ENCODE results near the gene UBE3B. TPM values are rescaled to one million over a fixed set of nuclear protein-coding genes. Genes with fewer than 3 reads are reported as not detected.

UBE3B gene
- total RNA-seq, 1 experiment from 2014 or later, result 29.3 TPM

DNA sequence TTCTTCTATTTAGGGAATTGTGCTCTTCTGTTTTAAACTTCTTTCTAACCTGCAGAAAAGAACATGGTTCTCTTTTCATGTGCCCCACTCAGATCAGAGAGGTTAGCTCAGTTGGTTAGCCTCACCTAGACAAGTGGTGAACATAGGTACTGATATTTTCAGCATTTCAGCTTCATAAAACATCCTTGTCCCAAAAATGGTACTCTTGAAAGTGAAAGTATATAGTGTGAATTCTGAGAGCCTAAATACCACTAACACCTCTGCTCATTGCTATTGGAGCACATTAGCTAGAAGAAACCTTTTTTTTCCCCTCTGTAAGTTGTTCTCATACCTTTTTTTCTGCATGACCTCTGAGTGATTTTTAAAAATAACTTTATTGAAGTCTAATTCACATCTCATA is 17.6 kb downstream of the UBE3B start:
- no peak overlapping the region for H3K4me3 Mint-ChIP-seq
- DNase-seq (ENCODE audit: low spot score), result no peak
- CTCF ChIA-PET, result interaction anchor here (0.8 kb wide), 1 partner anchor 24 kb away, joined by 4 read pairs; no protein-coding TSS in a partner anchor

GRCh38 chr12:109496306-109496705 is 18.9 kb downstream of the UBE3B start:
- Mint-ChIP-seq H3K4me3 (no peak overlapping the region), H3K4me1 (no peaks in the 10 kb centered on the region)

More for the DNA sequence above, 17.6 kb downstream of the UBE3B start:
- POLR2A ChIA-PET, result no interaction called here
- H3K36me3 Mint-ChIP-seq, result peaks cover 67% of the 10 kb centered on the region
- H3K4me1 Mint-ChIP-seq, result no peaks in the 10 kb centered on the region
- no peak for ATAC-seq
- no peaks in the 10 kb centered on the region for H3K27me3 Mint-ChIP-seq (ENCODE audit: low read depth)
- H3K27ac Mint-ChIP-seq, result no peak overlapping the region
- H3K9me3 Mint-ChIP-seq, result peaks cover 26% of the 10 kb centered on the region
- no peak for TF ChIP-seq ZNF263 (CRISPR knock-in tag; IDR thresholded peaks at IDR 0.05; ENCODE audit: low read depth)
- no peak for TF ChIP-seq GTF2I (CRISPR knock-in tag; conservative IDR thresholded peaks at IDR 0.05)
- no peak for TF ChIP-seq ELF4 (CRISPR knock-in tag; IDR thresholded peaks at IDR 0.05; ENCODE audit: low read depth)
- TF ChIP-seq NFYB (CRISPR knock-in tag; conservative IDR thresholded peaks at IDR 0.05; ENCODE audit: low read depth), result no peak
- TF ChIP-seq SP1 (CRISPR knock-in tag; conservative IDR thresholded peaks at IDR 0.05), result no peak
- TF ChIP-seq ZMAT4 (CRISPR knock-in tag; IDR thresholded peaks at IDR 0.05), result no peak
- TF ChIP-seq TP53 (CRISPR knock-in tag; IDR thresholded peaks at IDR 0.05), result no peak
- no peak for TF ChIP-seq JUN (CRISPR knock-in tag; IDR thresholded peaks at IDR 0.05)

DNA sequence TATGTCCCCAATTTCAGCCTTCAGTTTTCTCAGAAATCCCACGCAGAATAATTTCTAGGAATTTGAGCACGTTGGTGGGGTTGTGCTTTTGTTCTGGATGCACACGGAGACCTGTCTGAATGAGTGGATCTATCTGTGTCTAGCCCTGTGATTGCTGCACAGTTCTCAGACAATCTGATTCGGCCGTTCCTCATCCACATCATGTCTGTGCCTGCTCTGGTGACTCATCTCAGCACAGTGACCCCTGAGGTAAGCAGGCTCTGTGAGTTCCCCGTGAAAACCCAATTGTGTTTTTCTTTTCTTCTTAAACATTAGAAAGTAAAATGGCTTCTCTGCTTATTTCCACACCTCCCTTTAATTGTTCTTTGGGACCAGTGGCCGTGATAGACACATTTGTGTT is 20.2 kb downstream of the UBE3B start:
- ChIA-PET POLR2A (no interaction called here), CTCF (no interaction called here)
- ATAC-seq, result no peak
- Mint-ChIP-seq H3K27ac (no peak overlapping the region), H3K4me1 (no peaks in the 10 kb centered on the region), H3K36me3 (peaks cover 66% of the 10 kb centered on the region), H3K27me3 (ENCODE audit: low read depth) (no peaks in the 10 kb centered on the region), H3K9me3 (peaks cover 26% of the 10 kb centered on the region), H3K4me3 (no peak overlapping the region)
- no peak for DNase-seq (ENCODE audit: low spot score)
- no peak for TF ChIP-seq IRF2 (CRISPR knock-in tag; IDR thresholded peaks at IDR 0.05; ENCODE audit: borderline replicate concordance, low read depth)
- no peak for TF ChIP-seq E2F4 (CRISPR knock-in tag; IDR thresholded peaks at IDR 0.05; ENCODE audit: borderline replicate concordance, low read depth)
- TF ChIP-seq, protein P1, sequence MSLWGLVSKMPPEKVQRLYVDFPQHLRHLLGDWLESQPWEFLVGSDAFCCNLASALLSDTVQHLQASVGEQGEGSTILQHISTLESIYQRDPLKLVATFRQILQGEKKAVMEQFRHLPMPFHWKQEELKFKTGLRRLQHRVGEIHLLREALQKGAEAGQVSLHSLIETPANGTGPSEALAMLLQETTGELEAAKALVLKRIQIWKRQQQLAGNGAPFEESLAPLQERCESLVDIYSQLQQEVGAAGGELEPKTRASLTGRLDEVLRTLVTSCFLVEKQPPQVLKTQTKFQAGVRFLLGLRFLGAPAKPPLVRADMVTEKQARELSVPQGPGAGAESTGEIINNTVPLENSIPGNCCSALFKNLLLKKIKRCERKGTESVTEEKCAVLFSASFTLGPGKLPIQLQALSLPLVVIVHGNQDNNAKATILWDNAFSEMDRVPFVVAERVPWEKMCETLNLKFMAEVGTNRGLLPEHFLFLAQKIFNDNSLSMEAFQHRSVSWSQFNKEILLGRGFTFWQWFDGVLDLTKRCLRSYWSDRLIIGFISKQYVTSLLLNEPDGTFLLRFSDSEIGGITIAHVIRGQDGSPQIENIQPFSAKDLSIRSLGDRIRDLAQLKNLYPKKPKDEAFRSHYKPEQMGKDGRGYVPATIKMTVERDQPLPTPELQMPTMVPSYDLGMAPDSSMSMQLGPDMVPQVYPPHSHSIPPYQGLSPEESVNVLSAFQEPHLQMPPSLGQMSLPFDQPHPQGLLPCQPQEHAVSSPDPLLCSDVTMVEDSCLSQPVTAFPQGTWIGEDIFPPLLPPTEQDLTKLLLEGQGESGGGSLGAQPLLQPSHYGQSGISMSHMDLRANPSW (CRISPR knock-in tag; conservative IDR thresholded peaks at IDR 0.05; ENCODE audit: low read depth), result no peak
- no peak for TF ChIP-seq CTCF (IDR thresholded peaks at IDR 0.05)
- no peak for TF ChIP-seq CREM (CRISPR knock-in tag; IDR thresholded peaks at IDR 0.05)
- TF ChIP-seq, protein P2, sequence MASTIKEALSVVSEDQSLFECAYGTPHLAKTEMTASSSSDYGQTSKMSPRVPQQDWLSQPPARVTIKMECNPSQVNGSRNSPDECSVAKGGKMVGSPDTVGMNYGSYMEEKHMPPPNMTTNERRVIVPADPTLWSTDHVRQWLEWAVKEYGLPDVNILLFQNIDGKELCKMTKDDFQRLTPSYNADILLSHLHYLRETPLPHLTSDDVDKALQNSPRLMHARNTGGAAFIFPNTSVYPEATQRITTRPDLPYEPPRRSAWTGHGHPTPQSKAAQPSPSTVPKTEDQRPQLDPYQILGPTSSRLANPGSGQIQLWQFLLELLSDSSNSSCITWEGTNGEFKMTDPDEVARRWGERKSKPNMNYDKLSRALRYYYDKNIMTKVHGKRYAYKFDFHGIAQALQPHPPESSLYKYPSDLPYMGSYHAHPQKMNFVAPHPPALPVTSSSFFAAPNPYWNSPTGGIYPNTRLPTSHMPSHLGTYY (CRISPR knock-in tag; IDR thresholded peaks at IDR 0.05), result no peak
- no peak for TF ChIP-seq ZBTB43 (CRISPR knock-in tag; IDR thresholded peaks at IDR 0.05)
- TF ChIP-seq ZNF138 (CRISPR knock-in tag; conservative IDR thresholded peaks at IDR 0.05), result no peak

More at GRCh38 chr12:109496306-109496705, 18.9 kb downstream of the UBE3B start:
- H3K27ac Mint-ChIP-seq, result no peak overlapping the region
- peaks cover 64% of the 10 kb centered on the region for H3K36me3 Mint-ChIP-seq
- ATAC-seq (no peak), DNase-seq (ENCODE audit: low spot score) (no peak)
- no peaks in the 10 kb centered on the region for H3K27me3 Mint-ChIP-seq (ENCODE audit: low read depth)
- ChIA-PET POLR2A (no interaction called here), CTCF (no interaction called here)
- TF ChIP-seq ZNF281 (CRISPR knock-in tag; IDR thresholded peaks at IDR 0.05) (no peak), ZNF671 (CRISPR knock-in tag; IDR thresholded peaks at IDR 0.05) (no peak)
- H3K9me3 Mint-ChIP-seq, result peaks cover 26% of the 10 kb centered on the region
